H7 (cell line): ENCODE measurements around the gene PRKN. TPM values are rescaled to one million over a fixed set of nuclear protein-coding genes. Genes with fewer than 3 reads are reported as not detected.

ENCODE experiments used
- DNase-seq: peaks from one replicate; pipeline ENCODE4 v3.0.0; 2012
- H3K27me3 ChIP-seq: 2 replicates; pipeline ENCODE4 v1.6.0; 2011; ENCODE audit warnings: mild to moderate bottlenecking, low read length; ENCODE audit not compliant: control insufficient read depth, insufficient read depth
- H3K36me3 ChIP-seq: replicated peaks from 2 replicates; pipeline ENCODE4 v1.5.1; 2011; ENCODE audit warnings: low read length; ENCODE audit not compliant: control insufficient read depth, insufficient read depth
- H3K4me3 ChIP-seq: 2 replicates; pipeline ENCODE4 v1.5.1; 2011; ENCODE audit warnings: low read depth, mild to moderate bottlenecking, control low read depth, low read length, moderate library complexity; ENCODE audit not compliant: insufficient read depth
- total RNA-seq: library from RNA; depleted of rRNA; stranded (reverse); fragments of >200 nt; shearing (Covaris generic); gene quantifications from 2 replicates; pipeline ENCODE4 v1.2.3, GENCODE V29; 2014

Gene PRKN
- total RNA-seq, 1 experiment from 2014 or later, result 0.90 TPM

GRCh38 chr6:162630069-162630468 is 97.5 kb downstream of the PRKN start:
- H3K36me3 ChIP-seq, result no peaks in the 10 kb centered on the region
- H3K4me3 ChIP-seq, result no peak overlapping the region
- DNase-seq, result no peak
- no peaks in the 10 kb centered on the region for H3K27me3 ChIP-seq

GRCh38 chr6:162627825-162628224 is 99.7 kb downstream of the PRKN start:
- H3K36me3 ChIP-seq, result no peaks in the 10 kb centered on the region
- no peak for DNase-seq
- no peaks in the 10 kb centered on the region for H3K27me3 ChIP-seq
- no peak overlapping the region for H3K4me3 ChIP-seq

- no peaks in the 10 kb centered on the region for H3K36me3 ChIP-seq
- no peak overlapping the region for H3K4me3 ChIP-seq
- H3K27me3 ChIP-seq, result no peaks in the 10 kb centered on the region
- DNase-seq, result no peak
Observed at GRCh38 chr6:162627362-162627761, 100.2 kb downstream of the PRKN start.

- DNase-seq, result no peak
- Histone ChIP-seq H3K36me3 (no peaks in the 10 kb centered on the region), H3K4me3 (no peak overlapping the region), H3K27me3 (no peaks in the 10 kb centered on the region)
Observed at GRCh38 chr6:162626869-162627268, 100.7 kb downstream of the PRKN start.

GRCh38 chr6:162625846-162626540 is 101.6 kb downstream of the PRKN start:
- no peak for DNase-seq
- H3K36me3 ChIP-seq, result no peaks in the 10 kb centered on the region
- no peak overlapping the region for H3K4me3 ChIP-seq
- no peaks in the 10 kb centered on the region for H3K27me3 ChIP-seq

GRCh38 chr6:162622572-162622971 is 105.0 kb downstream of the PRKN start:
- DNase-seq, result no peak
- H3K27me3 ChIP-seq, result no peaks in the 10 kb centered on the region
- no peaks in the 10 kb centered on the region for H3K36me3 ChIP-seq
- H3K4me3 ChIP-seq, result no peak overlapping the region

- no peak overlapping the region for H3K4me3 ChIP-seq
- no peaks in the 10 kb centered on the region for H3K36me3 ChIP-seq
- H3K27me3 ChIP-seq, result no peaks in the 10 kb centered on the region
- peak; percentile 13 for DNase-seq
Observed at GRCh38 chr6:162621246-162621645, 106.3 kb downstream of the PRKN start.

- no peaks in the 10 kb centered on the region for H3K27me3 ChIP-seq
- no peak for DNase-seq
Observed at GRCh38 chr6:162620073-162620472, 107.5 kb downstream of the PRKN start.

GRCh38 chr6:162618448-162619002 is 109.0 kb downstream of the PRKN start:
- H3K4me3 ChIP-seq, result no peak overlapping the region
- no peak for DNase-seq
- no peaks in the 10 kb centered on the region for H3K36me3 ChIP-seq
- H3K27me3 ChIP-seq, result no peaks in the 10 kb centered on the region

More at GRCh38 chr6:162620073-162620472, 107.5 kb downstream of the PRKN start:
- Histone ChIP-seq H3K36me3 (no peaks in the 10 kb centered on the region), H3K4me3 (no peak overlapping the region)

- Histone ChIP-seq H3K4me3 (no peak overlapping the region), H3K27me3 (no peaks in the 10 kb centered on the region), H3K36me3 (no peaks in the 10 kb centered on the region)
- no peak for DNase-seq
Observed at GRCh38 chr6:162615016-162615705, 112.4 kb downstream of the PRKN start.

GRCh38 chr6:162613310-162613709 is 114.3 kb downstream of the PRKN start:
- Histone ChIP-seq H3K4me3 (no peak overlapping the region), H3K27me3 (no peaks in the 10 kb centered on the region), H3K36me3 (no peaks in the 10 kb centered on the region)
- DNase-seq, result no peak

GRCh38 chr6:162612613-162613012 is 115.0 kb downstream of the PRKN start:
- Histone ChIP-seq H3K4me3 (no peak overlapping the region), H3K27me3 (no peaks in the 10 kb centered on the region), H3K36me3 (no peaks in the 10 kb centered on the region)
- DNase-seq, result peak; percentile 29

GRCh38 chr6:162610351-162610750 is 117.2 kb downstream of the PRKN start:
- H3K36me3 ChIP-seq, result no peaks in the 10 kb centered on the region
- H3K4me3 ChIP-seq, result no peak overlapping the region
- DNase-seq, result no peak
- no peaks in the 10 kb centered on the region for H3K27me3 ChIP-seq

GRCh38 chr6:162605881-162606280 is 121.7 kb downstream of the PRKN start:
- H3K4me3 ChIP-seq, result no peak overlapping the region
- DNase-seq, result no peak
- H3K36me3 ChIP-seq, result no peaks in the 10 kb centered on the region
- no peaks in the 10 kb centered on the region for H3K27me3 ChIP-seq
